ENCODE results near the gene KCNT1.

GRCh38 chr9:135783540-135784245 lies 81.7 kb downstream of the KCNT1 start:
- TF ChIP-seq CTCF (IDR thresholded peaks at IDR 0.05; ENCODE audit: insufficient read depth, low read length, poor library complexity, severe bottlenecking) (no peak), EZH2phosphoT487 (conservative IDR thresholded peaks at IDR 0.05; ENCODE audit: low read length) (no peak)
